Upper lobe of left lung (tissue), 6 donors: ENCODE measurements around the gene CAMK2B. TPM values are rescaled to one million over a fixed set of nuclear protein-coding genes. Genes with fewer than 3 reads are reported as not detected.

Experiments
- ATAC-seq, 2 donors: fragments of 200-7000 bp; cut with Tn5 transposase; one replicate each; pipeline ENCODE4 v1.9.1; 2022; ENCODE audit warnings: mild to moderate bottlenecking in 2 of 2, moderate library complexity in 2 of 2; ENCODE audit not compliant: low FRiP score in 2 of 2
- DNase-seq, 2 donors: peaks; one replicate each; pipeline ENCODE4 v3.0.0-alpha.2; 2019 to 2020
- H3K27ac ChIP-seq, 4 donors: fragments of 200-600 bp; sonication (generic); one replicate each; pipeline ENCODE4 v1.5.1; 2016 to 2019
- H3K27me3 ChIP-seq, 4 donors: fragments of 200-600 bp; sonication (generic); one replicate each; pipeline ENCODE4 v1.5.1; 2017 to 2019
- H3K36me3 ChIP-seq, 4 donors: fragments of 200-600 bp; sonication (generic); one replicate each; pipeline ENCODE4 v1.5.1; 2016 to 2019
- H3K4me1 ChIP-seq, 4 donors: fragments of 200-600 bp; sonication (generic); one replicate each; pipeline ENCODE4 v1.5.1; 2018 to 2019
- H3K4me3 ChIP-seq, 4 donors: fragments of 200-600 bp; sonication (generic); one replicate each; pipeline ENCODE4 v1.5.1; 2017 to 2019; ENCODE audit warnings: mild to moderate bottlenecking in 2 of 4, moderate library complexity in 1 of 4
- H3K9me3 ChIP-seq, 4 donors: fragments of 200-600 bp; sonication (generic); one replicate each; pipeline ENCODE4 v1.5.1; 2018 to 2019
- EP300 ChIP-seq, 4 donors: sonication (generic); formaldehyde crosslinking; IDR thresholded peaks; one replicate each; pipeline ENCODE4 v1.5.1; 2017; ENCODE audit warnings: antibody characterized with exemption in 4 of 4, control low read depth in 2 of 4
- POLR2A ChIP-seq, 4 donors: fragments of 450-650 bp; IDR thresholded peaks; one replicate each; pipeline ENCODE4 v1.5.1; 2016 to 2017; ENCODE audit warnings: antibody characterized with exemption in 4 of 4, mild to moderate bottlenecking in 2 of 4
- POLR2AphosphoS5 ChIP-seq, 2 donors: sonication (generic); formaldehyde crosslinking; IDR thresholded peaks; one replicate each; pipeline ENCODE4 v1.5.1; 2017; ENCODE audit warnings: antibody characterized with exemption in 2 of 2
- WGBS, 2 donors: methylation state at CpG; one replicate each; pipeline ENCODE4 v1.1.5; 2017 to 2018; 5-methylcytosine and 5-hydroxymethylcytosine counted together
- total RNA-seq, 6 donors: library from RNA; depleted of rRNA in 4 of 6; stranded (reverse); fragments of >200 nt in 4 of 6; gene quantifications; one replicate each; pipeline versions ENCODE4 v1.1.0 to v1.2.1, GENCODE V29; 2016 to 2021
- TF ChIP-seq, protein P1 (sequence below), 6 experiments: fragments of 450-650 bp in 4 of 6; fragments of 200-600 bp in 2 of 6; sonication (generic) in 2 of 6; IDR thresholded peaks; one replicate each; pipeline ENCODE4 v1.5.1; 2016 to 2019; ENCODE audit warnings: antibody characterized with exemption in 6 of 6
- donor health status: DM: no; HTN: no; CAD: no; lungs with moderate emphysema.
- donor health status: DM: no; HTN: yes; CAD: no; lungs with severe emphysema.

Gene CAMK2B
- total RNA-seq, 6 donors from 2014 or later, result 0.09 to 1.8 (median 0.27) TPM; not detected in 3

DNA sequence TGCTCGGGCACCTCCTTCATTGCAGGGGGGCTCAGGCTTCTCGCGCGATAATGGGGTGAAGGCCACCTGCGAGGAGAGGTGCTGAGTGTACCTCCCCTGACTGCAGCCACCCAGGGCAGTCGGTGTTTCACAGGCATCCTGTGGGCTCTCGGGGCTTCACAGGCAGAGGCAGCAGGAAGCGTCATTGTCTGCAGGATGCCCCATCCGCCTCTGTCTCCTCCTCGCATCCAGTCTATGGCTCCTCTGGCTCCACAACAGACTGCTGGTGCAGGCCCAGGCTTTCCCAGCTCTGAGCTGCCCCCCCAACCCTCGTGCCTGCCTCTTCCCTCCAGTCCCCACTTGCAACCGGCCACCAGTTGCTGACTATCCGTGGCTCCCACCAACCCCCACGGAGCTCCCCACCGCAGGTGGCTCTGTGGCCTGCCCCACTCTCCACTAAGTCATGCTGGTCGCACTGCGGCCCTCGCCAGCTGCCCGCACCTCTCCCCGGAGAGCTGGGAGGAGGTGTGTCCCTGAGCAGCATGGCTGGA, 36.5 kb downstream of the CAMK2B start:
- no peaks in the 10 kb centered on the region for H3K9me3 ChIP-seq
- peaks cover 0 to 12% (median 6%) of the 10 kb centered on the region in 4 donors for H3K4me1 ChIP-seq
- TF ChIP-seq POLR2A (IDR thresholded peaks at IDR 0.05) (no peak), EP300 (IDR thresholded peaks at IDR 0.05) (no peak), POLR2AphosphoS5 (IDR thresholded peaks at IDR 0.05) (no peak)
- TF ChIP-seq, protein P1, sequence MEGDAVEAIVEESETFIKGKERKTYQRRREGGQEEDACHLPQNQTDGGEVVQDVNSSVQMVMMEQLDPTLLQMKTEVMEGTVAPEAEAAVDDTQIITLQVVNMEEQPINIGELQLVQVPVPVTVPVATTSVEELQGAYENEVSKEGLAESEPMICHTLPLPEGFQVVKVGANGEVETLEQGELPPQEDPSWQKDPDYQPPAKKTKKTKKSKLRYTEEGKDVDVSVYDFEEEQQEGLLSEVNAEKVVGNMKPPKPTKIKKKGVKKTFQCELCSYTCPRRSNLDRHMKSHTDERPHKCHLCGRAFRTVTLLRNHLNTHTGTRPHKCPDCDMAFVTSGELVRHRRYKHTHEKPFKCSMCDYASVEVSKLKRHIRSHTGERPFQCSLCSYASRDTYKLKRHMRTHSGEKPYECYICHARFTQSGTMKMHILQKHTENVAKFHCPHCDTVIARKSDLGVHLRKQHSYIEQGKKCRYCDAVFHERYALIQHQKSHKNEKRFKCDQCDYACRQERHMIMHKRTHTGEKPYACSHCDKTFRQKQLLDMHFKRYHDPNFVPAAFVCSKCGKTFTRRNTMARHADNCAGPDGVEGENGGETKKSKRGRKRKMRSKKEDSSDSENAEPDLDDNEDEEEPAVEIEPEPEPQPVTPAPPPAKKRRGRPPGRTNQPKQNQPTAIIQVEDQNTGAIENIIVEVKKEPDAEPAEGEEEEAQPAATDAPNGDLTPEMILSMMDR (IDR thresholded peaks at IDR 0.05), result no peak
- peaks cover 0 to 1% (median under 1%) of the 10 kb centered on the region in 4 donors for H3K27me3 ChIP-seq
- WGBS, 2 donors, result 89% methylated on average over 14 to 20 of the region's 20 CpGs
- no peak overlapping the region for H3K27ac ChIP-seq
- no peak overlapping the region for H3K4me3 ChIP-seq
- ATAC-seq (no peak), DNase-seq (peak; percentile 14 to 59)
- no peaks in the 10 kb centered on the region for H3K36me3 ChIP-seq

GRCh38 chr7:44288381-44288685, 37.1 kb downstream of the CAMK2B start:
- TF ChIP-seq EP300 (IDR thresholded peaks at IDR 0.05) (no peak), POLR2AphosphoS5 (IDR thresholded peaks at IDR 0.05) (no peak), POLR2A (IDR thresholded peaks at IDR 0.05) (no peak)
- TF ChIP-seq, protein P1 (IDR thresholded peaks at IDR 0.05), result no peak
- WGBS, 2 donors, result 97 to 98% methylated on average over 9 of the region's 9 CpGs
- no peak for DNase-seq

GRCh38 chr7:44287488-44288380, 37.7 kb downstream of the CAMK2B start:
- TF ChIP-seq, protein P1 (IDR thresholded peaks at IDR 0.05), result no peak
- no peak for TF ChIP-seq POLR2AphosphoS5 (IDR thresholded peaks at IDR 0.05)
- no peak for TF ChIP-seq POLR2A (IDR thresholded peaks at IDR 0.05)
- no peak for TF ChIP-seq EP300 (IDR thresholded peaks at IDR 0.05)
- 88 to 95% methylated on average over 12 to 17 of the region's 17 CpGs for WGBS, 2 donors
- Histone ChIP-seq H3K27ac (no peak overlapping the region), H3K4me3 (no peak overlapping the region), H3K9me3 (no peaks in the 10 kb centered on the region), H3K4me1 (peaks cover 0 to 12% (median 6%) of the 10 kb centered on the region in 4 donors), H3K27me3 (peaks cover 0 to 1% (median 0%) of the 10 kb centered on the region in 4 donors), H3K36me3 (no peaks in the 10 kb centered on the region)
- DNase-seq (peak; percentile 13 to 47), ATAC-seq (no peak)

More at GRCh38 chr7:44288381-44288685, 37.1 kb downstream of the CAMK2B start:
- no peak overlapping the region for H3K27ac ChIP-seq
- no peaks in the 10 kb centered on the region for H3K9me3 ChIP-seq
- no peak for ATAC-seq
- no peak overlapping the region for H3K4me3 ChIP-seq
- H3K27me3 ChIP-seq, result peaks cover 0 to 1% (median 0%) of the 10 kb centered on the region in 4 donors
- no peaks in the 10 kb centered on the region for H3K36me3 ChIP-seq
- peaks cover 0 to 12% (median 6%) of the 10 kb centered on the region in 4 donors for H3K4me1 ChIP-seq

GRCh38 chr7:44286618-44287487, 38.5 kb downstream of the CAMK2B start:
- Histone ChIP-seq H3K4me3 (no peak overlapping the region), H3K27ac (no peak overlapping the region), H3K4me1 (peaks cover 0 to 11% (median 6%) of the 10 kb centered on the region in 4 donors), H3K9me3 (no peaks in the 10 kb centered on the region), H3K36me3 (no peaks in the 10 kb centered on the region), H3K27me3 (peaks cover 0 to 1% (median 0%) of the 10 kb centered on the region in 4 donors)
- 87 to 92% methylated on average over 16 to 20 of the region's 20 CpGs for WGBS, 2 donors
- no peak for ATAC-seq
- TF ChIP-seq, protein P1 (IDR thresholded peaks at IDR 0.05), result no peak
- no peak for TF ChIP-seq EP300 (IDR thresholded peaks at IDR 0.05)
- TF ChIP-seq POLR2A (IDR thresholded peaks at IDR 0.05), result no peak
- TF ChIP-seq POLR2AphosphoS5 (IDR thresholded peaks at IDR 0.05), result no peak
- peak; percentile 18 to 57 for DNase-seq
